Body of pancreas (tissue), 4 donors: Measurements from ENCODE around the gene CACNA1E.

Experiments used
- CTCF ChIP-seq, 7 experiments: fragments of 450-650 bp in 4 of 7; fragments of 200-600 bp in 3 of 7; sonication (generic) in 3 of 7; IDR thresholded peaks; one replicate each; pipeline ENCODE4 v1.5.1; 2016 to 2019; ENCODE audit warnings: antibody characterized with exemption in 7 of 7
- POLR2A ChIP-seq, 3 donors: fragments of 450-650 bp; IDR thresholded peaks; one replicate each; pipeline ENCODE4 v1.6.1; 2016; ENCODE audit warnings: antibody characterized with exemption in 3 of 3, mild to moderate bottlenecking in 2 of 3

DNA sequence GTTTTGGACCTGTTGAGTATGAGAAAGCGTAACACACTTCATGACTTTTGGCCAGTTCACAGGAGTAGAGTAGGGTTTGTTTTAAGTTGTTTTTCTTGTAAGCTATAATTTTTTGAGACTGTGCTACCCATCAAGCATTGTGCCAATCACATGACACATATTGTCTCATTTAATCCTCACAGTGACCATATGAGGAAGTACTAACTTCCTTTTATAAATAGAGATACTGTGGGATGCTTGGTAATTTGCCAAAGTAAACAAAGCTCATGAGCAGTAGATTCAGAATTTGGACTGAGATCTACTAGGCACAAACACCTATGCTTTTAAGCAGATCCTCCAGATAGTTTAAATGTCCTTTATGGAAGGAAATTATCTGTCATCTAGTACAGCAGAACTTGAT, 178.3 kb downstream of the CACNA1E start:
- TF ChIP-seq POLR2A (IDR thresholded peaks at IDR 0.05) (no peak), CTCF (IDR thresholded peaks at IDR 0.05) (no peak)
